Globus pallidus (tissue), 1 donor: ENCODE data around the gene SBF2.
"Not testable (repeated sequence)": the region's sequence is repeated elsewhere in the genome, so short reads cannot be mapped to it uniquely, and the experiment has no call there.

Experiments used
- DNase-seq: peaks from one replicate; pipeline ENCODE4 v3.0.0-alpha.2; 2015; ENCODE audit warnings: low spot score

SBF2 gene

GRCh38 chr11:9952511-9953196, 341.4 kb downstream of the SBF2 start:
- DNase-seq = no peak

- DNase-seq = peak; percentile 17
Measured at GRCh38 chr11:9951807-9952206, 342.2 kb downstream of the SBF2 start.

GRCh38 chr11:9950462-9950861, 343.6 kb downstream of the SBF2 start:
- no peak for DNase-seq

- DNase-seq = no peak
Measured at GRCh38 chr11:9947231-9947864, 346.7 kb downstream of the SBF2 start.

- not testable (repeated sequence) for DNase-seq
Measured at GRCh38 chr11:9945680-9946079, 348.3 kb downstream of the SBF2 start.

GRCh38 chr11:9943386-9944110, 350.5 kb downstream of the SBF2 start:
- no peak for DNase-seq

- DNase-seq = no peak
Measured at GRCh38 chr11:9941991-9942390, 352.0 kb downstream of the SBF2 start.

- not testable (repeated sequence) for DNase-seq
Measured at GRCh38 chr11:9939150-9939549, 354.9 kb downstream of the SBF2 start.

GRCh38 chr11:9936754-9937153, 357.3 kb downstream of the SBF2 start:
- no peak for DNase-seq

GRCh38 chr11:9932843-9933242, 361.2 kb downstream of the SBF2 start:
- DNase-seq = not testable (repeated sequence)

GRCh38 chr11:9930562-9931331, 363.3 kb downstream of the SBF2 start:
- not testable (repeated sequence) for DNase-seq

GRCh38 chr11:9927670-9928069, 366.3 kb downstream of the SBF2 start:
- no peak for DNase-seq

GRCh38 chr11:9923280-9923679, 370.7 kb downstream of the SBF2 start:
- no peak for DNase-seq

- peak; percentile 3 for DNase-seq
Measured at GRCh38 chr11:9922806-9923205, 371.2 kb downstream of the SBF2 start.

- no peak for DNase-seq
Measured at GRCh38 chr11:9916480-9916879, 377.5 kb downstream of the SBF2 start.

GRCh38 chr11:9914064-9914463, 380.0 kb downstream of the SBF2 start:
- DNase-seq = no peak

GRCh38 chr11:9905960-9906791, 387.8 kb downstream of the SBF2 start:
- no peak for DNase-seq

GRCh38 chr11:9905501-9905951, 388.5 kb downstream of the SBF2 start:
- peak; percentile 8 for DNase-seq

- no peak for DNase-seq
Measured at GRCh38 chr11:9903579-9903978, 390.4 kb downstream of the SBF2 start.

- no peak for DNase-seq
Measured at GRCh38 chr11:9901943-9902342, 392.1 kb downstream of the SBF2 start.

GRCh38 chr11:9900253-9900652, 393.8 kb downstream of the SBF2 start:
- DNase-seq = not testable (repeated sequence)
